ENCODE results near the gene LTB4R2. TPM values are rescaled to one million over a fixed set of nuclear protein-coding genes. Genes with fewer than 3 reads are reported as not detected.

LTB4R2 gene
- total and polyA plus RNA-seq, 2 experiments from 2014 or later: 0.40 to 12.6 TPM

- TF ChIP-seq ZNF462 (CRISPR knock-in tag; IDR thresholded peaks at IDR 0.05) (no peak), ETS1 (IDR thresholded peaks at IDR 0.05) (no peak), CTCF (conservative IDR thresholded peaks at IDR 0.05; ENCODE audit: low read depth in 2 of 2) (no peak), JUNB (IDR thresholded peaks at IDR 0.05; ENCODE audit: unreplicated experiment) (no peak), CREB1 (CRISPR knock-in tag; IDR thresholded peaks at IDR 0.05; ENCODE audit: low read depth) (no peak)
Observed at GRCh38 chr14:24283796-24284460, 26.0 kb upstream of the LTB4R2 start (continued).

All from GM23338 (cell line).